CD8-positive, alpha-beta memory T cell (primary cell): ENCODE data around the gene CCNG2. TPM values are rescaled to one million over a fixed set of nuclear protein-coding genes. Genes with fewer than 3 reads are reported as not detected.

ENCODE experiments used
- CTCF ChIA-PET: fragments of 350-600 bp; sonication (Branson Sonifier 250); formaldehyde crosslinking; loops from one replicate; lab custom pipeline; 2021; ENCODE audit warnings: antibody characterized with exemption; lab: Charles Lee
- POLR2A ChIA-PET: fragments of 350-600 bp; sonication (Branson Sonifier 250); formaldehyde crosslinking; loops from one replicate; lab custom pipeline; 2021; ENCODE audit warnings: antibody characterized with exemption; lab: Charles Lee
- DNase-seq, 5 donors: peaks; one replicate each; pipeline versions ENCODE4 v3.0.0 to v3.0.0-alpha.2; 2020 to 2022; ENCODE audit warnings: mixed read lengths in 1 of 5
- H3K27ac ChIP-seq: one replicate; pipeline ENCODE4 v1.7.0; 2013; ENCODE audit warnings: low read depth, mild to moderate bottlenecking, low read length, moderate library complexity
- H3K27me3 ChIP-seq: 2 replicates; pipeline ENCODE4 v1.7.0; 2013; ENCODE audit warnings: low read length, mild to moderate bottlenecking; ENCODE audit not compliant: insufficient read depth, poor library complexity, severe bottlenecking
- H3K36me3 ChIP-seq: 2 replicates; pipeline ENCODE4 v1.7.0; 2013; ENCODE audit warnings: mild to moderate bottlenecking, low read length, moderate library complexity; ENCODE audit not compliant: insufficient read depth
- H3K4me1 ChIP-seq: 2 replicates; pipeline ENCODE4 v1.7.0; 2013; ENCODE audit warnings: mild to moderate bottlenecking, low read length, moderate library complexity; ENCODE audit not compliant: insufficient read depth
- H3K4me3 ChIP-seq: 2 replicates; pipeline ENCODE4 v1.7.0; 2013; ENCODE audit warnings: mild to moderate bottlenecking, low read length
- H3K9me3 ChIP-seq: 2 replicates; pipeline ENCODE4 v1.7.0; 2013; ENCODE audit warnings: mild to moderate bottlenecking, low read length
- H3K27ac Mint-ChIP-seq, 8 donors: one replicate each; pipeline ENCODE4 v1.8.0; 2020 to 2021; ENCODE audit warnings: mixed read lengths in 8 of 8, mild to moderate bottlenecking in 6 of 8, inconsistent platforms in 3 of 8, moderate library complexity in 3 of 8
- H3K27me3 Mint-ChIP-seq, 2 donors: one replicate each; pipeline ENCODE4 v1.8.0; 2020 to 2021; ENCODE audit warnings: mixed read lengths in 2 of 2, mild to moderate bottlenecking in 1 of 2, moderate library complexity in 1 of 2
- H3K36me3 Mint-ChIP-seq, 3 donors: one replicate each; pipeline ENCODE4 v1.8.0; 2020 to 2021; ENCODE audit warnings: mixed read lengths in 3 of 3, inconsistent platforms in 1 of 3, mild to moderate bottlenecking in 1 of 3
- H3K4me1 Mint-ChIP-seq, 3 donors: one replicate each; pipeline ENCODE4 v1.8.0; 2020 to 2021; ENCODE audit warnings: mixed read lengths in 3 of 3, inconsistent platforms in 1 of 3, mild to moderate bottlenecking in 1 of 3
- H3K4me3 Mint-ChIP-seq, 7 donors: one replicate each; pipeline ENCODE4 v1.8.0; 2020 to 2021; ENCODE audit warnings: mixed read lengths in 7 of 7, mild to moderate bottlenecking in 6 of 7, moderate library complexity in 4 of 7, inconsistent platforms in 2 of 7
- H3K9me3 Mint-ChIP-seq, 5 donors: one replicate each; pipeline ENCODE4 v1.8.0; 2020 to 2022; ENCODE audit warnings: mixed read lengths in 5 of 5, mild to moderate bottlenecking in 3 of 5, moderate library complexity in 2 of 5, inconsistent platforms in 1 of 5
- polyA plus RNA-seq: library from polyadenylated mRNA; unstranded; fragments of 300-500 nt; fragmentation: Illumina TruSeq; gene quantifications from one replicate; pipeline ENCODE4 v1.2.3, GENCODE V29; 2021
- total RNA-seq, 2 experiments: library from RNA; stranded (reverse); gene quantifications; one replicate each; pipeline ENCODE4 v1.2.3, GENCODE V29; 2021

CCNG2 gene
- total and polyA plus RNA-seq, 3 experiments from 2014 or later, result 3.7 to 23.9 (median 4.0) TPM

DNA sequence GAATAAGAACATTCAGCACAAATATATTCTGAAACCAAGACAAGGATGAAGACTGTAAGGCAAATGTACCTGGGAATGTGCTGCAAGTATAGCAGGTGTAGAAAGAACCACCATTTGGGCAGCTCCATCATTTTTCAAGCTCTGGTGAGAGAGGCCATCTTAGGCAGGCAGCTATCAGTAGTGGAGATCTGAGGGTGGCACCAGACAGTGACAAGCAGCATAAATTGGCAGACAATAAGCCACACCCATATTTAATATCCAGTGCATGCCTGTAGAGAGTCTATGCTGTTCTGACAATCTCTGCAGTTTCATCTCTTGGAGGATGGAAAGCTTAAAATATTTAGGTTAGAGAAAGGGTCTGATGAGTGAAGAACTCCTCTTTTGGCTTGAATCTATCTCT lies 22.5 kb downstream of the CCNG2 start:
- ChIA-PET POLR2A (no interaction called here), CTCF (interaction anchor here (0.9 to 1.0 kb wide), 3 partner anchors 14 to 24 kb away, joined by 3 to 5 read pairs (median 3); no protein-coding TSS in a partner anchor)
- Histone ChIP-seq H3K36me3 (no peaks in the 10 kb centered on the region), H3K9me3 (no peaks in the 10 kb centered on the region), H3K4me1 (no peaks in the 10 kb centered on the region), H3K27ac (no peak overlapping the region), H3K4me3 (no peak overlapping the region), H3K27me3 (peaks cover 4% of the 10 kb centered on the region)
- DNase-seq, result no peak
- Mint-ChIP-seq H3K36me3 (peaks cover 0 to 3% (median 3%) of the 10 kb centered on the region in 3 donors), H3K4me3 (no peak overlapping the region), H3K4me1 (no peaks in the 10 kb centered on the region), H3K27ac (no peak overlapping the region), H3K27me3 (peaks cover 4 to 18% of the 10 kb centered on the region in 2 donors), H3K9me3 (no peaks in the 10 kb centered on the region)

- POLR2A ChIA-PET, result no interaction called here
- Mint-ChIP-seq H3K4me3 (no peak overlapping the region), H3K9me3 (no peaks in the 10 kb centered on the region), H3K36me3 (peaks cover 0 to 3% (median 1%) of the 10 kb centered on the region in 3 donors), H3K27ac (no peak overlapping the region), H3K4me1 (no peaks in the 10 kb centered on the region), H3K27me3 (peaks cover 4 to 18% of the 10 kb centered on the region in 2 donors)
- Histone ChIP-seq H3K27ac (no peak overlapping the region), H3K27me3 (no peaks in the 10 kb centered on the region), H3K9me3 (no peaks in the 10 kb centered on the region), H3K4me3 (no peak overlapping the region), H3K4me1 (no peaks in the 10 kb centered on the region), H3K36me3 (no peaks in the 10 kb centered on the region)
- no peak for DNase-seq
- CTCF ChIA-PET, result interaction anchor here (1.7 kb wide), 1 partner anchor 22 kb away, joined by 6 read pairs; no protein-coding TSS in a partner anchor
Measured at GRCh38 chr4:77181720-77182119, 24.7 kb downstream of the CCNG2 start.

GRCh38 chr4:77183777-77184420 lies 26.9 kb downstream of the CCNG2 start:
- ChIA-PET CTCF (interaction anchor here (1.3 kb wide), 1 partner anchor 20 kb away, joined by 3 read pairs; no protein-coding TSS in a partner anchor), POLR2A (no interaction called here)
- no peak overlapping the region for H3K27ac ChIP-seq
- no peak for DNase-seq
- Mint-ChIP-seq H3K27me3 (peaks cover 6 to 14% of the 10 kb centered on the region in 2 donors), H3K27ac (no peak overlapping the region), H3K9me3 (no peaks in the 10 kb centered on the region), H3K36me3 (no peaks in the 10 kb centered on the region), H3K4me1 (no peaks in the 10 kb centered on the region), H3K4me3 (no peak overlapping the region)
- no peaks in the 10 kb centered on the region for H3K27me3 ChIP-seq
- no peak overlapping the region for H3K4me3 ChIP-seq
- no peaks in the 10 kb centered on the region for H3K4me1 ChIP-seq
- no peaks in the 10 kb centered on the region for H3K9me3 ChIP-seq
- H3K36me3 ChIP-seq, result no peaks in the 10 kb centered on the region

DNA sequence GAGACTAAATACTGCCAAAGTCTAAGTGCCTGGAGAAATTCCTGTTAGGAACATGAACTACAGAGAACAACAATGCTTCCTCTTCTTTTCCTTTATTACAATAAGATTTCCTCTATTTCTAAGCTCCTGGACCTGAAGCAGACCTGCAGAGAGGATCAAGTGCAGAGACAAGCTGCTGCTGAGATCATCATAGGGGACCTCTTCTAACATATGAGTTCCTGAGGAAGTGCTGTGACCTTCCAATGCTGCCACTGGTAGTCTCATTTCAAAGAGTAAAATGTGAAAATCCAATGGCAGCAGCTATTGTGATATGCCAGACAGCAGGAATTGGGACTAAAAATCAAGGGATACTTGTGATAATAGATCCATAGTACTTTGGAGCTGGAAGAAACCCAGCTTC lies 28.0 kb downstream of the CCNG2 start:
- H3K4me1 Mint-ChIP-seq, result no peaks in the 10 kb centered on the region
- Histone ChIP-seq H3K4me1 (no peaks in the 10 kb centered on the region), H3K9me3 (no peaks in the 10 kb centered on the region), H3K36me3 (no peaks in the 10 kb centered on the region), H3K27me3 (no peaks in the 10 kb centered on the region), H3K27ac (no peak overlapping the region), H3K4me3 (no peak overlapping the region)
- no peak overlapping the region for H3K27ac Mint-ChIP-seq
- CTCF ChIA-PET, result interaction anchor here (1.3 kb wide), 1 partner anchor 19 kb away, joined by 3 read pairs; no protein-coding TSS in a partner anchor
- no peak overlapping the region for H3K4me3 Mint-ChIP-seq
- POLR2A ChIA-PET, result no interaction called here
- H3K9me3 Mint-ChIP-seq, result no peaks in the 10 kb centered on the region
- H3K36me3 Mint-ChIP-seq, result no peaks in the 10 kb centered on the region
- H3K27me3 Mint-ChIP-seq, result peaks cover 6 to 14% of the 10 kb centered on the region in 2 donors
- DNase-seq, result no peak

DNA sequence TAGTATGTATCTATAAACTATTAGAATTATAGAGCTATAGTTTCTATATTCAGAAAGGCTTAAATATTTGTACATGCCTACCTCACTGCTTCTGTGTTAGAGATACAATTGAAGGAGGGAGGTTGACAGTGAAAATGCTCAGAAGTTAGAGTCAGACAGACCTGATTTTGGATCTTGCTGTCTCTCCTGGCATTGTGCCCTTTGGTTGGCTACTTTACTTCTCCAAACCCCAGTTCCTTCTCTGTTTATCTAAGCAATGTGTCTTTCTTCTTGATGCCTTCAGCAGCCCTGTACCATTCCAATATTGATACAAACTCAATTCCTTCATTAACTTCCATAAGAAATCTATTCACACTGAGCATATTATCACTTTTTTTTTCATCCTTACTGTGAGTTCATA lies 28.7 kb downstream of the CCNG2 start:
- no peaks in the 10 kb centered on the region for H3K27me3 ChIP-seq
- no peaks in the 10 kb centered on the region for H3K9me3 ChIP-seq
- Mint-ChIP-seq H3K4me3 (no peak overlapping the region), H3K4me1 (no peaks in the 10 kb centered on the region), H3K9me3 (no peaks in the 10 kb centered on the region), H3K36me3 (no peaks in the 10 kb centered on the region), H3K27me3 (peaks cover 6 to 11% of the 10 kb centered on the region in 2 donors), H3K27ac (no peak overlapping the region)
- no peaks in the 10 kb centered on the region for H3K36me3 ChIP-seq
- H3K4me1 ChIP-seq, result no peaks in the 10 kb centered on the region
- H3K27ac ChIP-seq, result no peak overlapping the region
- no peak for DNase-seq
- H3K4me3 ChIP-seq, result no peak overlapping the region
- ChIA-PET POLR2A (no interaction called here), CTCF (no interaction called here)

DNA sequence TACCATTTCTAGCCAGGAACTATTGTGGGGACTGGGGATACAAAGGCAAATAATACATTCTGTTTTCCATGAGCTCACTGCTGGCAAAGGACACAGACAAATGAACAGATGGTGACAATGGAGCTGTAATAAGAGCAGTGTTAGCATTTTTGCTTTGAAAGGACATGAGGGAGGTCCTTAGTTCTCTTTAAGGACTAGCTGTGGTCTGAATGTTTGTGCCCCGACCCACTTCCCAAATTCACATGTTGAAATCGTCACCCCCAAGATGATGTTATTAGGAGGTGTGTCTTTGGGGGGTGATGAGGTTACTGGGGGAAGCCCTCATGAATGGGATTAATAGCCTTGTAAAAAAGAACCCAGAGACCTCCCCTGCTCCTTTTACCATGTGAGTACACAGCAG lies 30.3 kb downstream of the CCNG2 start:
- no peaks in the 10 kb centered on the region for H3K4me1 Mint-ChIP-seq
- no peaks in the 10 kb centered on the region for H3K9me3 Mint-ChIP-seq
- Histone ChIP-seq H3K9me3 (no peaks in the 10 kb centered on the region), H3K27me3 (no peaks in the 10 kb centered on the region), H3K4me3 (no peak overlapping the region), H3K27ac (no peak overlapping the region), H3K4me1 (no peaks in the 10 kb centered on the region), H3K36me3 (no peaks in the 10 kb centered on the region)
- no peaks in the 10 kb centered on the region for H3K36me3 Mint-ChIP-seq
- peaks cover 4 to 13% of the 10 kb centered on the region in 2 donors for H3K27me3 Mint-ChIP-seq
- no peak for DNase-seq
- H3K4me3 Mint-ChIP-seq, result no peak overlapping the region
- ChIA-PET CTCF (interaction anchor here (3.6 kb wide), 1 partner anchor 16 kb away, joined by 20 read pairs; no protein-coding TSS in a partner anchor), POLR2A (no interaction called here)
- H3K27ac Mint-ChIP-seq, result no peak overlapping the region

- H3K4me3 ChIP-seq, result no peak overlapping the region
- POLR2A ChIA-PET, result no interaction called here
- Mint-ChIP-seq H3K27ac (no peak overlapping the region), H3K9me3 (no peaks in the 10 kb centered on the region), H3K4me3 (no peak overlapping the region), H3K27me3 (peaks cover 3 to 13% of the 10 kb centered on the region in 2 donors), H3K36me3 (no peaks in the 10 kb centered on the region), H3K4me1 (peaks cover 7 to 8% (median 8%) of the 10 kb centered on the region in 3 donors)
- CTCF ChIA-PET, result interaction anchor here (1.1 to 3.6 kb wide), 3 partner anchors 14 to 93 kb away, joined by 3 to 20 read pairs (median 8); no protein-coding TSS in a partner anchor
- no peak overlapping the region for H3K27ac ChIP-seq
- no peaks in the 10 kb centered on the region for H3K9me3 ChIP-seq
- no peak for DNase-seq
- H3K36me3 ChIP-seq, result no peaks in the 10 kb centered on the region
- H3K27me3 ChIP-seq, result no peaks in the 10 kb centered on the region
- peaks cover 8% of the 10 kb centered on the region for H3K4me1 ChIP-seq
Measured at GRCh38 chr4:77188498-77189220, 31.7 kb downstream of the CCNG2 start.

GRCh38 chr4:77189412-77189811 lies 32.4 kb downstream of the CCNG2 start:
- no peaks in the 10 kb centered on the region for H3K36me3 ChIP-seq
- Mint-ChIP-seq H3K36me3 (no peaks in the 10 kb centered on the region), H3K4me1 (peaks cover 12 to 16% (median 15%) of the 10 kb centered on the region in 3 donors), H3K9me3 (no peaks in the 10 kb centered on the region), H3K4me3 (no peak overlapping the region), H3K27ac (no peak overlapping the region), H3K27me3 (peaks cover 3 to 13% of the 10 kb centered on the region in 2 donors)
- no peaks in the 10 kb centered on the region for H3K9me3 ChIP-seq
- H3K4me3 ChIP-seq, result no peak overlapping the region
- no peak overlapping the region for H3K27ac ChIP-seq
- H3K4me1 ChIP-seq, result peaks cover 8% of the 10 kb centered on the region
- ChIA-PET CTCF (interaction anchor here (1.1 to 3.6 kb wide), 4 partner anchors 11 to 93 kb away, joined by 3 to 20 read pairs (median 6); no protein-coding TSS in a partner anchor), POLR2A (interaction anchor here (0.6 kb wide), 1 partner anchor 56 kb away, joined by 5 read pairs; no protein-coding TSS in a partner anchor)
- H3K27me3 ChIP-seq, result no peaks in the 10 kb centered on the region
- DNase-seq, result no peak
